Loucy (cell line): ENCODE measurements around the gene ABHD15.
A peak's percentile ranks its signal among the peaks of the same experiment; 100 is the strongest.

Experiments used
- H2AFZ ChIP-seq: fragments of 200-600 bp; sonication (generic); 2 replicates; pipeline ENCODE4 v1.6.0; 2016; ENCODE audit warnings: antibody characterized with exemption, mild to moderate bottlenecking, low read length, moderate library complexity
- H3F3A ChIP-seq: fragments of 200-600 bp; 2 replicates; pipeline ENCODE4 v1.6.0; 2016; ENCODE audit warnings: antibody characterized with exemption, low read depth, mild to moderate bottlenecking
- H3K27me3 ChIP-seq: fragments of 200-600 bp; sonication (generic); 2 replicates; pipeline ENCODE4 v1.6.1; 2014; ENCODE audit warnings: low read length, mild to moderate bottlenecking; ENCODE audit not compliant: insufficient read depth, poor library complexity, severe bottlenecking
- H3K36me3 ChIP-seq: fragments of 200-600 bp; sonication (generic); 2 replicates; pipeline ENCODE4 v1.6.1; 2016; ENCODE audit warnings: low read length; ENCODE audit not compliant: insufficient read depth
- H3K4me1 ChIP-seq: fragments of 200-600 bp; sonication (generic); 2 replicates; pipeline ENCODE4 v1.5.1; 2014; ENCODE audit warnings: low read length, mild to moderate bottlenecking; ENCODE audit not compliant: insufficient read depth, poor library complexity, severe bottlenecking
- H3K4me2 ChIP-seq: fragments of 200-600 bp; sonication (generic); 2 replicates; pipeline ENCODE4 v1.6.0; 2014; ENCODE audit warnings: antibody characterized with exemption, low read length, low read depth, mild to moderate bottlenecking; ENCODE audit not compliant: poor library complexity, severe bottlenecking
- H3K4me3 ChIP-seq: fragments of 200-600 bp; sonication (generic); 2 replicates; pipeline ENCODE4 v1.5.1; 2014; ENCODE audit warnings: low read length, mild to moderate bottlenecking, mixed read lengths; ENCODE audit not compliant: poor library complexity, severe bottlenecking
- H3K79me2 ChIP-seq: fragments of 200-600 bp; sonication (generic); 2 replicates; pipeline ENCODE4 v1.6.1; 2014; ENCODE audit warnings: low read length; ENCODE audit not compliant: insufficient read depth
- H3K9ac ChIP-seq: fragments of 200-600 bp; sonication (generic); 2 replicates; pipeline ENCODE4 v1.6.0; 2014; ENCODE audit warnings: mild to moderate bottlenecking, low read depth, low read length, moderate library complexity; ENCODE audit not compliant: poor library complexity, severe bottlenecking
- H3K9me2 ChIP-seq: fragments of 200-600 bp; sonication (generic); replicated peaks from 2 replicates; pipeline ENCODE4 v1.6.1; 2016; ENCODE audit warnings: low read depth, low read length, mixed read lengths
- H3K9me3 ChIP-seq: fragments of 200-600 bp; sonication (generic); 2 replicates; pipeline ENCODE4 v1.6.1; 2014; ENCODE audit warnings: mild to moderate bottlenecking, antibody characterized with exemption, low read length, low read depth; ENCODE audit not compliant: insufficient read depth
- H4K20me1 ChIP-seq: fragments of 200-600 bp; sonication (generic); 2 replicates; pipeline ENCODE4 v1.6.0; 2014; ENCODE audit warnings: antibody characterized with exemption, low read length, mild to moderate bottlenecking; ENCODE audit not compliant: insufficient read depth, poor library complexity, severe bottlenecking
- EZH2phosphoT487 ChIP-seq: fragments of 200-600 bp; IDR thresholded peaks from 2 replicates; pipeline ENCODE4 v1.6.1; 2018; ENCODE audit warnings: antibody characterized with exemption, mild to moderate bottlenecking, moderate library complexity, borderline replicate concordance
- TF ChIP-seq, protein P1 (sequence below): fragments of 200-600 bp; sonication (generic); conservative IDR thresholded peaks from 2 replicates; pipeline ENCODE4 v1.5.1; 2014; ENCODE audit warnings: mild to moderate bottlenecking, antibody characterized with exemption, low read length

Gene ABHD15

DNA sequence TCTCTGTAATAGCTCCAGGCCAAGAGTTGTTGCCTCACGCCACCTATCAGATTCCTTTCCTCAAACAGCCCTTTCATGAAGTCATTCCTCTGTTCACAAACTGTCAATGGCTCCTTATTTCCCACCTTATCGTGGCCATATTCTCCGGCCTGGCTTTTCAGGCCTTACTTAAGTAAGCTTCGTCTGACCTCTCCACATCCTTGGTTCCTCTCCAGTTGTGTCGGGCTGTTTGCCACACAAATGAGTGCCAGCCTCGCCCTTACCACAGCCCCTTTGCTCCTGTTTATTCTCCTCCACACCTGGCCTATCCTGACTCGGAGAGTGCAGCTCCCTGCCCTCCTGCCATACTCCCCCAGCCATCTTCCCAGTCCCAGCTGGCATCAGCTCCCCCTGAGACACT lies 3.7 kb upstream of the ABHD15 start:
- H4K20me1 ChIP-seq, result peaks cover 10% of the 10 kb centered on the region
- no peak overlapping the region for H2AFZ ChIP-seq
- H3K4me1 ChIP-seq, result peaks cover 13% of the 10 kb centered on the region
- no peaks in the 10 kb centered on the region for H3K9me2 ChIP-seq
- no peak overlapping the region for H3K9ac ChIP-seq
- peaks cover 11% of the 10 kb centered on the region; the same call in 1 of the 2 replicates for H3K79me2 ChIP-seq
- no peaks in the 10 kb centered on the region for H3K9me3 ChIP-seq
- H3K4me2 ChIP-seq, result no peak overlapping the region
- peaks cover 16% of the 10 kb centered on the region; the same call in 1 of the 2 replicates for H3K36me3 ChIP-seq
- H3K4me3 ChIP-seq, result no peak overlapping the region
- TF ChIP-seq, protein P1, sequence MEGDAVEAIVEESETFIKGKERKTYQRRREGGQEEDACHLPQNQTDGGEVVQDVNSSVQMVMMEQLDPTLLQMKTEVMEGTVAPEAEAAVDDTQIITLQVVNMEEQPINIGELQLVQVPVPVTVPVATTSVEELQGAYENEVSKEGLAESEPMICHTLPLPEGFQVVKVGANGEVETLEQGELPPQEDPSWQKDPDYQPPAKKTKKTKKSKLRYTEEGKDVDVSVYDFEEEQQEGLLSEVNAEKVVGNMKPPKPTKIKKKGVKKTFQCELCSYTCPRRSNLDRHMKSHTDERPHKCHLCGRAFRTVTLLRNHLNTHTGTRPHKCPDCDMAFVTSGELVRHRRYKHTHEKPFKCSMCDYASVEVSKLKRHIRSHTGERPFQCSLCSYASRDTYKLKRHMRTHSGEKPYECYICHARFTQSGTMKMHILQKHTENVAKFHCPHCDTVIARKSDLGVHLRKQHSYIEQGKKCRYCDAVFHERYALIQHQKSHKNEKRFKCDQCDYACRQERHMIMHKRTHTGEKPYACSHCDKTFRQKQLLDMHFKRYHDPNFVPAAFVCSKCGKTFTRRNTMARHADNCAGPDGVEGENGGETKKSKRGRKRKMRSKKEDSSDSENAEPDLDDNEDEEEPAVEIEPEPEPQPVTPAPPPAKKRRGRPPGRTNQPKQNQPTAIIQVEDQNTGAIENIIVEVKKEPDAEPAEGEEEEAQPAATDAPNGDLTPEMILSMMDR, result no peak
- no peak for TF ChIP-seq EZH2phosphoT487
- 0 out of 2 replicates have a peak, but pooled peaks cover 3% of the 10 kb centered on the region for H3F3A ChIP-seq
- H3K27me3 ChIP-seq, result no peaks in the 10 kb centered on the region

DNA sequence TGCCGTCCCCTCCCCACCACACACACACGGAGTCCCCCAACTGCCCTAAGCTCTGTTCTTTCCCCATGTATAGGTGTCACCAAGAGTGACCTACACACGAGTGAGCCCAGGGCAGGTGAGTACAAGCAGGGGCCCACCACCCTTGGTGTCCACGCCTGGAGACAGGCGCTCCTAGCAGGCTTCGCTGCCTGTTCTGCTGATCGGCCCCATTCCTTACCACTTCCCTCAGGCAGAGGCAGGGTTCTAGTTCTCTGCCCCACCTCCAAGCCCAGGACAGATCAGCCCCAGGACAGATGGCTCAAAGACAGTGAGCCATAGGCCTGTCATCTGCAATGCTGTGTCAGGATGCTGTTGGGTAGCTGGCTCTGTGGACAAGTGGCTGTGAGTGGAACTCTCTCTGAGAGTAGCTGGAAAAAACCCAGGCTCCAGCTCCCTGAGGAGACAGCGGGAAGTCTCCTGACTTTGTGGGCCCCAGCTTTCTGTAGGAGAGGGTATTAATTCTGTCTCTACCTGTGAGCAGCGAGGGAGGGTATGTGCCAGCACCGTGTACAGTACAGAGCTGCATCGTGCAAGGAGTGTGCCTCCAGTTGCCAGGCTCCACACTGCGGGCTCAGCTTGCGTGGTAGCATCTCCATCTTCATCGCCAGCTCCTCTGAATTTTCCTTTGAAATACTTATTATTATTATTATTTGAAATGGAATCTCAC lies 2.6 kb upstream of the ABHD15 start:
- Histone ChIP-seq H3F3A (0 out of 2 replicates have a peak, but pooled peaks cover 3% of the 10 kb centered on the region), H3K9ac (peak overlapping the region; percentile 87), H3K4me1 (peaks cover 17% of the 10 kb centered on the region), H3K4me2 (peak overlapping the region; percentile 81), H4K20me1 (peaks cover 10% of the 10 kb centered on the region), H3K27me3 (no peaks in the 10 kb centered on the region), H3K9me3 (no peaks in the 10 kb centered on the region), H2AFZ (peak overlapping the region; percentile 98; the same call in 1 of the 2 replicates), H3K4me3 (peak overlapping the region; percentile 92), H3K79me2 (peaks cover 19% of the 10 kb centered on the region; the same call in 1 of the 2 replicates), H3K9me2 (no peaks in the 10 kb centered on the region), H3K36me3 (peaks cover 9% of the 10 kb centered on the region; the same call in 1 of the 2 replicates)
- no peak for TF ChIP-seq EZH2phosphoT487
- TF ChIP-seq, protein P1, result no peak

DNA sequence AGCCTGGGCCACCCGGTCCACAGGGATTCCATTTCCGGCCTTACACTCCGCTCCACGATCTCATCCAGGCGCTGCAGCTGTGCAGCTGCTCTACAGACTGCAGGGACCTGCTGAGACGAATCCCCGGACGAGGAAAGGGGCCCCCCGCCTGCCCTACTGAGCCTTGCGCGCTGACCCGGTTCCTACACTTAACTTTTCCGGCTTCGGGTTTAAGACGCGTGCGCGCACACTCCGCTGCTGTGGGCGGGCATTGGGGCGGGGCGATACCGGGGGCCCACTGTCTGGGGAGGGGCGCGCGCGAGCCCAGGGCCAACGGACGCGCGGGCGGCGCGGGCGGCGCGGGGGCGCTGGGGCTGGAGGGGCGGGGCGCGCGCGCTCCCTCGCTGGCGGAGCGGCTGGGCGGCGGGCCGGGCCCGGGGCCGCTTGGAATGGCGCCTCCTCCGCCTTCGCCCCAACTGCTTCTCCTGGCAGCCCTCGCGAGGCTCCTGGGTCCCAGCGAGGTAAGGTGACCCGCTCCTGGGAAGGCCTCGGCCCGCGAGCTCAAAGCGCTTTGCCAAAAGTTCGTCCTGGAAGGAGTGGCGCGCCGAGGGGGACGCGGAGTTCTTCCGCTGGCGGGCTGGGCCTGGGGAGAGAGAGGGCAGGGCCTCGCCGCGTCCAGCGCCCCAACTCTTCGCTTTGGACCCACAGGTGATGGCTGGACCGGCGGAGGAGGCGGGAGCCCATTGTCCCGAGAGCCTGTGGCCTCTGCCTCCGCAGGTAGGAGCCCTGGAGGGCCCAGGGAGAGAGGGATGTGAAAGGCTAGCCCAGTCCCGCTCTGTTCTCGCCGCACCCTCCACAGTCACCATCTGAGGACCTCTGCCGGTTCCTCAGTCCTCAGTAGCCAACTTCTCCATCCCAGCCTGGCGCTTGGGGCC lies 1.8 kb upstream of the ABHD15 start, which contains the start of gene TP53I13:
TSS of gene TP53I13 (plus strand) at position 371 of the 914 bp plus-strand sequence. CDS start at position 429, 58 bp downstream.
- Histone ChIP-seq H3F3A (0 out of 2 replicates have a peak, but pooled peaks cover 3% of the 10 kb centered on the region), H3K4me2 (peak within 1 kb of the TSS; percentile 81), H3K4me1 (peaks cover 17% of the 10 kb centered on the region), H3K4me3 (peak within 1 kb of the TSS; percentile 92), H2AFZ (peak within 1 kb of the TSS; percentile 98), H4K20me1 (peaks cover 16% of the 10 kb centered on the region), H3K36me3 (peaks cover 4% of the 10 kb centered on the region; the same call in 1 of the 2 replicates), H3K27me3 (no peaks in the 10 kb centered on the region), H3K9me3 (no peaks in the 10 kb centered on the region), H3K79me2 (peaks cover 25% of the 10 kb centered on the region; the same call in 1 of the 2 replicates), H3K9me2 (no peaks in the 10 kb centered on the region), H3K9ac (peak within 1 kb of the TSS; percentile 87)
- TF ChIP-seq, protein P1, result no peak
- TF ChIP-seq EZH2phosphoT487, result no peak
